Suprapubic skin (tissue), 4 donors: ENCODE results near the gene CSNK1G1. TPM values are rescaled to one million over a fixed set of nuclear protein-coding genes. Genes with fewer than 3 reads are reported as not detected.

Experiments
- DNase-seq, 2 donors: peaks; one replicate each; pipeline ENCODE4 v3.0.0-alpha.2; 2019; ENCODE audit warnings: low spot score in 2 of 2
- H3K27ac ChIP-seq: fragments of 200-600 bp; sonication (generic); one replicate; pipeline ENCODE4 v1.5.1; 2019
- H3K27me3 ChIP-seq: fragments of 200-600 bp; sonication (generic); one replicate; pipeline ENCODE4 v1.5.1; 2019
- H3K36me3 ChIP-seq: fragments of 200-600 bp; sonication (generic); one replicate; pipeline ENCODE4 v1.5.1; 2019
- H3K4me1 ChIP-seq: fragments of 200-600 bp; sonication (generic); one replicate; pipeline ENCODE4 v1.5.1; 2019
- H3K4me3 ChIP-seq: fragments of 200-600 bp; sonication (generic); one replicate; pipeline ENCODE4 v1.5.1; 2019; ENCODE audit warnings: mild to moderate bottlenecking
- H3K9me3 ChIP-seq: fragments of 200-600 bp; sonication (generic); one replicate; pipeline ENCODE4 v1.5.1; 2019
- CTCF ChIP-seq, 2 donors: fragments of 200-600 bp in 1 of 2; fragments of 450-650 bp in 1 of 2; sonication (generic) in 1 of 2; IDR thresholded peaks; one replicate each; pipeline ENCODE4 v1.5.1; 2016 to 2019; ENCODE audit warnings: antibody characterized with exemption in 2 of 2, mild to moderate bottlenecking in 1 of 2, moderate library complexity in 1 of 2
- EP300 ChIP-seq: sonication (generic); formaldehyde crosslinking; IDR thresholded peaks from one replicate; pipeline ENCODE4 v1.6.1; 2017; ENCODE audit warnings: antibody characterized with exemption
- POLR2A ChIP-seq, 2 donors: fragments of 450-650 bp; IDR thresholded peaks; one replicate each; pipeline ENCODE4 v1.6.1; 2017; ENCODE audit warnings: antibody characterized with exemption in 2 of 2, mild to moderate bottlenecking in 2 of 2, moderate library complexity in 2 of 2
- POLR2AphosphoS5 ChIP-seq, 3 donors: sonication (generic); formaldehyde crosslinking; IDR thresholded peaks; one replicate each; pipeline ENCODE4 v1.6.1; 2017; ENCODE audit warnings: antibody characterized with exemption in 3 of 3
- WGBS: methylation state at CpG from one replicate; pipeline ENCODE4 v1.1.5; 2018; 5-methylcytosine and 5-hydroxymethylcytosine counted together
- total RNA-seq, 4 donors: library from RNA; depleted of rRNA; stranded (reverse); fragments of >200 nt; gene quantifications; one replicate each; pipeline ENCODE4 v1.1.0, GENCODE V29; 2016

CSNK1G1 gene
- total RNA-seq, 4 donors from 2014 or later = 15.9 to 28.8 (median 23.9) TPM

DNA sequence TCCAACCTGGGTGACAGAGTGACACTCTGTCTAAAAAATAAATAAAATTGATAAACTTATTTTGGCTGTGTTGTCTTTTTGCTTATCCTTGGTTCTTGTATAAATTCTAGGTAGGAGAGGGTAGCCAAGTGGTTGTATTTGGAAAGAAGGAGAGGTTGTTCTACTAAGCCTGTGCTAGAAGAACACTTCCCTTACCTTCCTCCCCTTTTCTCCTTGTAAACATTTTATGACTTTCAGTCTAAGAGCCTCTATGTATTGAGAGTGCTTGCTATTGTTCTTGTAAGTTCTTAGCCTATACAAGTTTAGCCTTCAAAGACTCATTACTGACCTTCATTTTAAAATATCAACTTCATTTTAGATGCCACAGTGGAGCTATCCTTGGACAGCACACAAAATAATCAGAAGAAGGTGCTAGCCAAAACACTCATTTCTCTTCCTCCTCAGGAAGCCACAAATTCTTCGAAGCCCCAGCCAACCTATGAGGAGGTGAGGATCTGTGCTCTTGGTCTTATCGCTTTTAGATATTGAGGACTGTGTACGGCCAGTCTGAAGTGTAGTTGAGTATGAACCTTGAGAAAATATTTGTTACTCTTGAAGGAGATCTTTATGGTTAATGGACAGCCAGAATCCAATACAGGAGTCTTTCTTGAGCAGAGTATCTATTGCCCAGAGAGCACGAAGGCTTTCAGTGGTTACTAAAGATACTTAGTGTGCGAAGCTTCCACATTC is 238.1 kb downstream of the CSNK1G1 start:
- WGBS = 94% methylated on average over 5 of the region's 5 CpGs
- no peak for DNase-seq
- no peaks in the 10 kb centered on the region for H3K4me1 ChIP-seq
- H3K36me3 ChIP-seq = peaks cover 96% of the 10 kb centered on the region
- no peak for TF ChIP-seq EP300
- TF ChIP-seq POLR2A (IDR thresholded peaks at IDR 0.05) = no peak
- TF ChIP-seq CTCF (IDR thresholded peaks at IDR 0.05) = no peak
- TF ChIP-seq POLR2AphosphoS5 (IDR thresholded peaks at IDR 0.05) = no peak
- H3K27ac ChIP-seq = no peak overlapping the region
- H3K27me3 ChIP-seq = no peaks in the 10 kb centered on the region
- H3K4me3 ChIP-seq = no peak overlapping the region
- H3K9me3 ChIP-seq = no peaks in the 10 kb centered on the region

Other genes with a start within 250 kb of the CSNK1G1 start
- gene SNX22, start 204.4 kb downstream of the CSNK1G1 start, total RNA-seq = under 1 TPM in 3 of 4 donors, not detected in 1; 0.19 to 0.80 (median 0.64) TPM
- gene PPIB, start 193.2 kb downstream of the CSNK1G1 start, total RNA-seq = 100 to 1,000 TPM; 124 to 248 (median 180) TPM
- 10 to 100 TPM in 1 of 4 donors, 1 to 10 TPM in 3; 2.5 to 13.1 (median 3.0) TPM for gene PCLAF, start 25.3 kb upstream of the CSNK1G1 start, total RNA-seq
- 10 to 100 TPM in 3 of 4 donors, 1 to 10 TPM in 1; 8.3 to 22.2 (median 13.0) TPM for gene TRIP4, start 31.7 kb upstream of the CSNK1G1 start, total RNA-seq
- 10 to 100 TPM; 18.6 to 40.1 (median 23.7) TPM for gene ZNF609, start 104.4 kb upstream of the CSNK1G1 start, total RNA-seq